ENCODE data around the gene INSL3. TPM values are rescaled to one million over a fixed set of nuclear protein-coding genes. Genes with fewer than 3 reads are reported as not detected.

Gene INSL3
- total and polyA plus RNA-seq, 2 of the 13 experiments (the other 11 are each of a cell fraction or from before 2014, with no cell fraction given), result 0.30 TPM; not detected in 1

DNA sequence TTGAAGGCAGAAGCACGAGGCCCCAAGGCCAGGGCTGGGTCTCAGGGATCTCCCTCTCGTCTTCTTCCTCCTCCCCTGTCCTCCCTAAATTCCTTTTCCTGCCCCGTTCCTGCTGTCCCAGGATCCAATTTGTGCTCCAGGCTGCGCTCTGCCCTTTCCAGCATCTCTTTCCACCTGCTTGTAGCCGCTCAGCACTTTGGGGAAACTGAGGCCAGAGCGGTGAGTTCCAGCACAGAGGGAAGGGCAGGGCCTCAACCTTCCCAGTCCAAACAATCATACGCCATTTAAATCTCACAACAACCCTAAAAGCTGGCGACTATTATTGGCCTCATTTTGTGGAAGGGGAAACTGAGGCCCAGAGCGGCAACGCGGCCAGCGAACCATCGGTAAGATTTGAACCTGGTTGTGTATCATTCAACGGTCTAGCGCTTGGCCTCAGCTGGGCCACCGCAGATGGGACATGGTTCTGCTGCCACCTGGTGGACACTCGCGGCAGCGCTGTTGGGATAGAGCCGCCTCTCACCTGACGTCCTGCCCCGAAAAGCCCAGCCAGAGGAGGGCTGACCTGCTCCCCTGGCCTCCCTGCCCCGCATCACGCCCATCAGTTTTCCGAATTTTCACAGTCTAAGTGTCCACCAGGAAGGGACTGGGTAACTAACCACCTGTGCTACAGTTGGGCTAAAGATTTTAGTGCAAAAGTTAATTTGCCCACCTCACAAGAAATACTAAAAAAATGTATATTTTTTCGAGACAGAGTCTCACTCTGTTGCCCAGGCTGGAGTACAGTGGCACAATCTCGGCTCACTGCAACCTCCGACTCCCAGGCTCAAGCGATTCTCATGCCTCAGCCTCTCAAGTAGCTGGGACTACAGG, 34.2 kb upstream of the INSL3 start:
- H3K27ac ChIP-seq (ENCODE audit: extremely low read length, insufficient read depth, low read length), result no peak overlapping the region
- POLR2A ChIA-PET, result interaction anchor here (0.9 kb wide), 1 partner anchor 9 kb away, joined by 3 read pairs; no protein-coding TSS in a partner anchor
- intact Hi-C loops (cut with micrococcal nuclease; ENCODE audit: unreplicated experiment), result loop anchor here (1.0 to 5.0 kb wide), 4 partner anchors 21 to 80 kb away; partner anchors contain the start of gene CCDC124
- CTCF ChIA-PET (ENCODE audit: low intra/inter-chr PET ratio, low total read pairs), result interaction anchor here (0.6 to 1.8 kb wide), 3 partner anchors 71 to 359 kb away, joined by 3 to 8 read pairs (median 3); no protein-coding TSS in a partner anchor
- H3K79me2 ChIP-seq (ENCODE audit: insufficient read depth, low read length), result peaks cover 8% of the 10 kb centered on the region
- no TSS peak for BruUV-seq (replicated peaks)
- H3K4me3 ChIP-seq (replicated peaks in 1 of 3; ENCODE audit: insufficient read depth in 1 of 3, low read depth in 2 of 3, low read length in 3 of 3), result no peak overlapping the region
- H3K36me3 ChIP-seq (replicated peaks in 1 of 2; ENCODE audit: control insufficient read depth in 1 of 2, insufficient read depth in 2 of 2, low read length in 2 of 2), result no peaks in the 10 kb centered on the region
- H3K9ac ChIP-seq (ENCODE audit: insufficient read depth, low read depth, low read length), result no peak overlapping the region
- WGBS (ENCODE audit: low lambda C conversion rate), result 12% methylated on average over 16 of the region's 29 CpGs
- FAIRE-seq (peak; percentile 84), DNase-seq (ENCODE audit: low spot score) (peak; percentile 57), ATAC-seq (peak; percentile 59)
- in situ Hi-C loops (cut with HindIII; ENCODE audit: extremely low pct_ligation_motif_present, low pct_unique_long_range_greater_than_20kb), result loop anchor here (10.0 kb wide), 1 partner anchor 151 kb away; no protein-coding TSS in a partner anchor
- no peak overlapping the region for H2AFZ ChIP-seq (ENCODE audit: low read length)
- peak overlapping the region; percentile 16; the same call in 1 of the 2 replicates for H3K4me2 ChIP-seq (ENCODE audit: low read depth, low read length)
- H3K9me3 ChIP-seq (ENCODE audit: low read length), result no peaks in the 10 kb centered on the region
- peaks cover 4% of the 10 kb centered on the region for H3K4me1 ChIP-seq (ENCODE audit: insufficient read depth, low read length)
- H4K20me1 ChIP-seq (ENCODE audit: insufficient read depth, low read length), result peaks cover 8% of the 10 kb centered on the region
- no peaks in the 10 kb centered on the region; a peak in 1 of 5 replicates for H3K27me3 ChIP-seq (ENCODE audit: control insufficient read depth in 1 of 2, insufficient read depth in 2 of 2, low read length in 2 of 2)
- TF ChIP-seq GABPB1 (CRISPR knock-in tag; IDR thresholded peaks at IDR 0.05) (peak; percentile 30; the same call in 1 of the 2 replicates), ZBTB8A (CRISPR knock-in tag; IDR thresholded peaks at IDR 0.05; ENCODE audit: borderline replicate concordance, low read depth) (no peak), ZNF878 (CRISPR knock-in tag; IDR thresholded peaks at IDR 0.05) (no peak), ISL2 (CRISPR knock-in tag; IDR thresholded peaks at IDR 0.05) (no peak), ZNF253 (CRISPR knock-in tag; IDR thresholded peaks at IDR 0.05; ENCODE audit: borderline replicate concordance) (no peak), SP1 (IDR thresholded peaks at IDR 0.05) (no peak), SP1 (CRISPR knock-in tag; IDR thresholded peaks at IDR 0.05) (peak; percentile 53; the same call in 1 of the 2 replicates), NPAS2 (CRISPR knock-in tag; IDR thresholded peaks at IDR 0.05; ENCODE audit: borderline replicate concordance) (no peak), ARNTL (CRISPR knock-in tag; IDR thresholded peaks at IDR 0.05) (no peak), SIN3B (IDR thresholded peaks at IDR 0.05; ENCODE audit: low read length) (no peak), ZNF776 (CRISPR knock-in tag; IDR thresholded peaks at IDR 0.05) (no peak), ZNF775 (CRISPR knock-in tag; IDR thresholded peaks at IDR 0.05; ENCODE audit: borderline replicate concordance) (no peak), ZNF343 (CRISPR knock-in tag; IDR thresholded peaks at IDR 0.05) (no peak), ZNF788 (CRISPR knock-in tag; IDR thresholded peaks at IDR 0.05; ENCODE audit: borderline replicate concordance) (peak; percentile 65; the same call in 1 of the 2 replicates)
- TF ChIP-seq, protein P1, sequence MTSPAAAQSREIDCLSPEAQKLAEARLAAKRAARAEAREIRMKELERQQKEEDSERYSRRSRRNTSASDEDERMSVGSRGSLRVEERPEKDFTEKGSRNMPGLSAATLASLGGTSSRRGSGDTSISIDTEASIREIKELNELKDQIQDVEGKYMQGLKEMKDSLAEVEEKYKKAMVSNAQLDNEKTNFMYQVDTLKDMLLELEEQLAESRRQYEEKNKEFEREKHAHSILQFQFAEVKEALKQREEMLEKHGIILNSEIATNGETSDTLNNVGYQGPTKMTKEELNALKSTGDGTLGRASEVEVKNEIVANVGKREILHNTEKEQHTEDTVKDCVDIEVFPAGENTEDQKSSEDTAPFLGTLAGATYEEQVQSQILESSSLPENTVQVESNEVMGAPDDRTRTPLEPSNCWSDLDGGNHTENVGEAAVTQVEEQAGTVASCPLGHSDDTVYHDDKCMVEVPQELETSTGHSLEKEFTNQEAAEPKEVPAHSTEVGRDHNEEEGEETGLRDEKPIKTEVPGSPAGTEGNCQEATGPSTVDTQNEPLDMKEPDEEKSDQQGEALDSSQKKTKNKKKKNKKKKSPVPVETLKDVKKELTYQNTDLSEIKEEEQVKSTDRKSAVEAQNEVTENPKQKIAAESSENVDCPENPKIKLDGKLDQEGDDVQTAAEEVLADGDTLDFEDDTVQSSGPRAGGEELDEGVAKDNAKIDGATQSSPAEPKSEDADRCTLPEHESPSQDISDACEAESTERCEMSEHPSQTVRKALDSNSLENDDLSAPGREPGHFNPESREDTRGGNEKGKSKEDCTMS (CRISPR knock-in tag; conservative IDR thresholded peaks at IDR 0.05), result no peak
- TF ChIP-seq, protein P2, sequence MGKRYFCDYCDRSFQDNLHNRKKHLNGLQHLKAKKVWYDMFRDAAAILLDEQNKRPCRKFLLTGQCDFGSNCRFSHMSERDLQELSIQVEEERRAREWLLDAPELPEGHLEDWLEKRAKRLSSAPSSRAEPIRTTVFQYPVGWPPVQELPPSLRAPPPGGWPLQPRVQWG (CRISPR knock-in tag; IDR thresholded peaks at IDR 0.05; ENCODE audit: borderline replicate concordance, low read depth), result no peak
- TF ChIP-seq, protein P3, sequence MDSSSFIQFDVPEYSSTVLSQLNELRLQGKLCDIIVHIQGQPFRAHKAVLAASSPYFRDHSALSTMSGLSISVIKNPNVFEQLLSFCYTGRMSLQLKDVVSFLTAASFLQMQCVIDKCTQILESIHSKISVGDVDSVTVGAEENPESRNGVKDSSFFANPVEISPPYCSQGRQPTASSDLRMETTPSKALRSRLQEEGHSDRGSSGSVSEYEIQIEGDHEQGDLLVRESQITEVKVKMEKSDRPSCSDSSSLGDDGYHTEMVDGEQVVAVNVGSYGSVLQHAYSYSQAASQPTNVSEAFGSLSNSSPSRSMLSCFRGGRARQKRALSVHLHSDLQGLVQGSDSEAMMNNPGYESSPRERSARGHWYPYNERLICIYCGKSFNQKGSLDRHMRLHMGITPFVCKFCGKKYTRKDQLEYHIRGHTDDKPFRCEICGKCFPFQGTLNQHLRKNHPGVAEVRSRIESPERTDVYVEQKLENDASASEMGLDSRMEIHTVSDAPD (CRISPR knock-in tag; IDR thresholded peaks at IDR 0.05), result no peak
- TF ChIP-seq, protein P4, sequence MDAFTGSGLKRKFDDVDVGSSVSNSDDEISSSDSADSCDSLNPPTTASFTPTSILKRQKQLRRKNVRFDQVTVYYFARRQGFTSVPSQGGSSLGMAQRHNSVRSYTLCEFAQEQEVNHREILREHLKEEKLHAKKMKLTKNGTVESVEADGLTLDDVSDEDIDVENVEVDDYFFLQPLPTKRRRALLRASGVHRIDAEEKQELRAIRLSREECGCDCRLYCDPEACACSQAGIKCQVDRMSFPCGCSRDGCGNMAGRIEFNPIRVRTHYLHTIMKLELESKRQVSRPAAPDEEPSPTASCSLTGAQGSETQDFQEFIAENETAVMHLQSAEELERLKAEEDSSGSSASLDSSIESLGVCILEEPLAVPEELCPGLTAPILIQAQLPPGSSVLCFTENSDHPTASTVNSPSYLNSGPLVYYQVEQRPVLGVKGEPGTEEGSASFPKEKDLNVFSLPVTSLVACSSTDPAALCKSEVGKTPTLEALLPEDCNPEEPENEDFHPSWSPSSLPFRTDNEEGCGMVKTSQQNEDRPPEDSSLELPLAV (CRISPR knock-in tag; conservative IDR thresholded peaks at IDR 0.05; ENCODE audit: low read depth), result no peak
